ENCODE data around the gene TNNC2. TPM values are rescaled to one million over a fixed set of nuclear protein-coding genes. Genes with fewer than 3 reads are reported as not detected.

Gene TNNC2
- total and polyA plus RNA-seq, 9 of the 15 experiments (the other 6 are each of a cell fraction or from before 2014, with no cell fraction given), result not detected

DNA sequence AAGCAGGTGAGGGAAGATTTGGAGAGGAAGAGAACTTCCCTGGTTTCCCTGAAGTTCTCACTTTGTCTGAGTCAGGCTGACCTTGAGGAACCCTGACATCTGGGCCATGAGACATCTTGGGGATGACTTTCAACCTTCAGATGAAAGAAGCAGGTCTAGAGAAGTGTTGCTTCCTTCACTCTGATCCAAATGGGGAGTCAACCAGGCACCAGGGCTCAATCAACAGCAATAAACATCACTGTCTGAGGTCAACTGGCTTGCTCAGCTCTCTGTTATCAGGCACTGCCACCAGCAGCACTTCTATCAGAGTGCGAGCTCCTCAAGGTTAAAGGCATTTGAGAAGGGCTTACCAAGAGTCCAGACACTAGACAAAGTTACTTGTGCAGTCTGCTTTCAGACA lies 23.8 kb upstream of the TNNC2 start (continued):
- TF ChIP-seq, protein P1, sequence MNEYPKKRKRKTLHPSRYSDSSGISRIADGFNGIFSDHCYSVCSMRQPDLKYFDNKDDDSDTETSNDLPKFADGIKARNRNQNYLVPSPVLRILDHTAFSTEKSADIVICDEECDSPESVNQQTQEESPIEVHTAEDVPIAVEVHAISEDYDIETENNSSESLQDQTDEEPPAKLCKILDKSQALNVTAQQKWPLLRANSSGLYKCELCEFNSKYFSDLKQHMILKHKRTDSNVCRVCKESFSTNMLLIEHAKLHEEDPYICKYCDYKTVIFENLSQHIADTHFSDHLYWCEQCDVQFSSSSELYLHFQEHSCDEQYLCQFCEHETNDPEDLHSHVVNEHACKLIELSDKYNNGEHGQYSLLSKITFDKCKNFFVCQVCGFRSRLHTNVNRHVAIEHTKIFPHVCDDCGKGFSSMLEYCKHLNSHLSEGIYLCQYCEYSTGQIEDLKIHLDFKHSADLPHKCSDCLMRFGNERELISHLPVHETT (CRISPR knock-in tag; conservative IDR thresholded peaks at IDR 0.05 in 1 of 2, IDR thresholded peaks at IDR 0.05 in 1 of 2), result no peak
- TF ChIP-seq GTF2A2 (tag; IDR thresholded peaks at IDR 0.05) (no peak), HCFC1 (IDR thresholded peaks at IDR 0.05; ENCODE audit: low read depth, low read length) (no peak), ZFP30 (CRISPR knock-in tag; IDR thresholded peaks at IDR 0.05; ENCODE audit: borderline replicate concordance) (no peak), KAT8 (IDR thresholded peaks at IDR 0.05; ENCODE audit: low read depth) (no peak), ATF1 (CRISPR knock-in tag; IDR thresholded peaks at IDR 0.05) (no peak), ATF1 (tag; IDR thresholded peaks at IDR 0.05) (no peak), MIER1 (IDR thresholded peaks at IDR 0.05; ENCODE audit: low read depth) (no peak), ZNF133 (CRISPR knock-in tag; IDR thresholded peaks at IDR 0.05) (no peak), RHOXF2B (CRISPR knock-in tag; conservative IDR thresholded peaks at IDR 0.05) (no peak), IRF2 (CRISPR knock-in tag; IDR thresholded peaks at IDR 0.05) (no peak), NCOA2 (IDR thresholded peaks at IDR 0.05; ENCODE audit: partially characterized antibody in 2 of 2) (no peak), KLF10 (CRISPR knock-in tag; IDR thresholded peaks at IDR 0.05) (no peak), BRD9 (IDR thresholded peaks at IDR 0.05; ENCODE audit: low read depth, partially characterized antibody) (no peak), LARP7 (IDR thresholded peaks at IDR 0.05) (no peak), ZNF79 (CRISPR knock-in tag; IDR thresholded peaks at IDR 0.05; ENCODE audit: low read depth) (no peak), ZFP36 (IDR thresholded peaks at IDR 0.05; ENCODE audit: low read depth, low read length, partially characterized antibody) (no peak), NR4A1 (CRISPR knock-in tag; IDR thresholded peaks at IDR 0.05) (no peak), NR4A1 (tag; IDR thresholded peaks at IDR 0.05) (no peak), FIP1L1 (IDR thresholded peaks at IDR 0.05; ENCODE audit: low read depth, low read length, poor library complexity, severe bottlenecking) (no peak)
- TF ChIP-seq, protein P2, sequence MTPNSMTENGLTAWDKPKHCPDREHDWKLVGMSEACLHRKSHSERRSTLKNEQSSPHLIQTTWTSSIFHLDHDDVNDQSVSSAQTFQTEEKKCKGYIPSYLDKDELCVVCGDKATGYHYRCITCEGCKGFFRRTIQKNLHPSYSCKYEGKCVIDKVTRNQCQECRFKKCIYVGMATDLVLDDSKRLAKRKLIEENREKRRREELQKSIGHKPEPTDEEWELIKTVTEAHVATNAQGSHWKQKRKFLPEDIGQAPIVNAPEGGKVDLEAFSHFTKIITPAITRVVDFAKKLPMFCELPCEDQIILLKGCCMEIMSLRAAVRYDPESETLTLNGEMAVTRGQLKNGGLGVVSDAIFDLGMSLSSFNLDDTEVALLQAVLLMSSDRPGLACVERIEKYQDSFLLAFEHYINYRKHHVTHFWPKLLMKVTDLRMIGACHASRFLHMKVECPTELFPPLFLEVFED (CRISPR knock-in tag; conservative IDR thresholded peaks at IDR 0.05), result no peak
- TF ChIP-seq, protein P3, sequence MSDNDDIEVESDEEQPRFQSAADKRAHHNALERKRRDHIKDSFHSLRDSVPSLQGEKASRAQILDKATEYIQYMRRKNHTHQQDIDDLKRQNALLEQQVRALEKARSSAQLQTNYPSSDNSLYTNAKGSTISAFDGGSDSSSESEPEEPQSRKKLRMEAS (CRISPR knock-in tag; IDR thresholded peaks at IDR 0.05), result no peak
- TF ChIP-seq, protein P4, sequence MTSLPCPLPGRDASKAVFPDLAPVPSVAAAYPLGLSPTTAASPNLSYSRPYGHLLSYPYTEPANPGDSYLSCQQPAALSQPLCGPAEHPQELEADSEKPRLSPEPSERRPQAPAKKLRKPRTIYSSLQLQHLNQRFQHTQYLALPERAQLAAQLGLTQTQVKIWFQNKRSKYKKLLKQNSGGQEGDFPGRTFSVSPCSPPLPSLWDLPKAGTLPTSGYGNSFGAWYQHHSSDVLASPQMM (CRISPR knock-in tag; IDR thresholded peaks at IDR 0.05), result no peak
- TF ChIP-seq, protein P5, sequence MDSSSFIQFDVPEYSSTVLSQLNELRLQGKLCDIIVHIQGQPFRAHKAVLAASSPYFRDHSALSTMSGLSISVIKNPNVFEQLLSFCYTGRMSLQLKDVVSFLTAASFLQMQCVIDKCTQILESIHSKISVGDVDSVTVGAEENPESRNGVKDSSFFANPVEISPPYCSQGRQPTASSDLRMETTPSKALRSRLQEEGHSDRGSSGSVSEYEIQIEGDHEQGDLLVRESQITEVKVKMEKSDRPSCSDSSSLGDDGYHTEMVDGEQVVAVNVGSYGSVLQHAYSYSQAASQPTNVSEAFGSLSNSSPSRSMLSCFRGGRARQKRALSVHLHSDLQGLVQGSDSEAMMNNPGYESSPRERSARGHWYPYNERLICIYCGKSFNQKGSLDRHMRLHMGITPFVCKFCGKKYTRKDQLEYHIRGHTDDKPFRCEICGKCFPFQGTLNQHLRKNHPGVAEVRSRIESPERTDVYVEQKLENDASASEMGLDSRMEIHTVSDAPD (CRISPR knock-in tag; IDR thresholded peaks at IDR 0.05), result no peak
- TF ChIP-seq, protein P6, sequence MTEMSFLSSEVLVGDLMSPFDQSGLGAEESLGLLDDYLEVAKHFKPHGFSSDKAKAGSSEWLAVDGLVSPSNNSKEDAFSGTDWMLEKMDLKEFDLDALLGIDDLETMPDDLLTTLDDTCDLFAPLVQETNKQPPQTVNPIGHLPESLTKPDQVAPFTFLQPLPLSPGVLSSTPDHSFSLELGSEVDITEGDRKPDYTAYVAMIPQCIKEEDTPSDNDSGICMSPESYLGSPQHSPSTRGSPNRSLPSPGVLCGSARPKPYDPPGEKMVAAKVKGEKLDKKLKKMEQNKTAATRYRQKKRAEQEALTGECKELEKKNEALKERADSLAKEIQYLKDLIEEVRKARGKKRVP (CRISPR knock-in tag; IDR thresholded peaks at IDR 0.05), result no peak

Data from K562 (cell line).